Left cardiac atrium (tissue), 4 donors: ENCODE measurements around the gene RPS6KA2. TPM values are rescaled to one million over a fixed set of nuclear protein-coding genes. Genes with fewer than 3 reads are reported as not detected.
"Not testable (repeated sequence)": the region's sequence is repeated elsewhere in the genome, so short reads cannot be mapped to it uniquely, and the experiment has no call there.

Experiments used
- ATAC-seq, 2 donors: fragments of 200-7000 bp; cut with Tn5 transposase; one replicate each; pipeline ENCODE4 v1.9.1; 2020; ENCODE audit warnings: mild to moderate bottlenecking in 2 of 2, moderate library complexity in 2 of 2
- DNase-seq: peaks from one replicate; pipeline ENCODE4 v3.0.0-alpha.2; 2020
- intact Hi-C, 2 donors: fragments of 100-400 bp; cut with DNase I; formaldehyde crosslinking; loops; one replicate each; pipeline versions ENCODE4 v1.14.1 to v1.15.1; 2022 to 2023
- total RNA-seq, 2 donors: library from RNA; stranded (reverse); fragmentation: NEBNext Ultra II Directional; extraction: Animal tissue kit (Norgen Biotek cat#: 25700); gene quantifications; one replicate each; pipeline ENCODE4 v1.2.1, GENCODE V29; 2021
- donor health status: DM: no; HTN: yes; CAD: no.
- donor health status: DM: no; HTN: yes; CAD: no; lungs with severe emphysema.
- donor health status: DM: yes; HTN: yes; CAD: no.
- donor health status: Dilated cardiomyopathy.

The RPS6KA2 gene
- total RNA-seq, 2 donors from 2014 or later, result 59.6 to 95.7 TPM

- no peak for DNase-seq
- intact Hi-C loops, result no loop called here
- ATAC-seq, result no peak
These were observed 11.5 kb upstream of the RPS6KA2 start for GRCh38 chr6:166638573-166638964.

- no peak for DNase-seq
- no peak for ATAC-seq
- intact Hi-C loops, result no loop called here
These were observed 10.9 kb upstream of the RPS6KA2 start for GRCh38 chr6:166637812-166638572.

GRCh38 chr6:166636934-166637333 lies 9.9 kb upstream of the RPS6KA2 start:
- no peak for ATAC-seq
- DNase-seq, result no peak
- intact Hi-C loops, result no loop called here

GRCh38 chr6:166636191-166636933 lies 9.3 kb upstream of the RPS6KA2 start:
- peak; percentile 31 to 61 for ATAC-seq
- peak; percentile 57 for DNase-seq
- intact Hi-C loops, result no loop called here

- DNase-seq, result no peak
- intact Hi-C loops, result no loop called here
- no peak for ATAC-seq
These were observed 8.2 kb upstream of the RPS6KA2 start for GRCh38 chr6:166635013-166635970.

GRCh38 chr6:166634581-166634980 lies 7.5 kb upstream of the RPS6KA2 start:
- intact Hi-C loops, ATAC-seq, DNase-seq: not testable (repeated sequence)

- DNase-seq (no peak), ATAC-seq (peak; percentile 67 to 78)
- intact Hi-C loops, result no loop called here
These were observed 6.9 kb upstream of the RPS6KA2 start for GRCh38 chr6:166633732-166634535.

- ATAC-seq, result no peak
- DNase-seq, result no peak
- intact Hi-C loops, result no loop called here
These were observed 5.7 kb upstream of the RPS6KA2 start for GRCh38 chr6:166632731-166633130.

- intact Hi-C loops, result no loop called here
- ATAC-seq, result no peak
- DNase-seq, result no peak
These were observed 3.4 kb upstream of the RPS6KA2 start for GRCh38 chr6:166630462-166630861.

- DNase-seq (no peak), ATAC-seq (no peak)
- intact Hi-C loops, result no loop called here
These were observed 2.6 kb upstream of the RPS6KA2 start for GRCh38 chr6:166629628-166630027.

- intact Hi-C loops, result no loop called here
- peak; percentile 27 to 57 for ATAC-seq
- DNase-seq, result peak; percentile 87
These were observed 1.1 kb upstream of the RPS6KA2 start for GRCh38 chr6:166627875-166628801.

GRCh38 chr6:166626177-166627032 lies 646 bp downstream of the RPS6KA2 start:
- ATAC-seq (no peak), DNase-seq (no peak)
- intact Hi-C loops, result no loop called here

- DNase-seq (no peak), ATAC-seq (no peak)
- intact Hi-C loops, result no loop called here
These were observed 1.7 kb downstream of the RPS6KA2 start for GRCh38 chr6:166625356-166625755.

- intact Hi-C loops, result no loop called here
- no peak for DNase-seq
- ATAC-seq, result no peak
These were observed 2.8 kb downstream of the RPS6KA2 start for GRCh38 chr6:166624275-166624674.

- DNase-seq, result no peak
- intact Hi-C loops, result no loop called here
- ATAC-seq, result no peak
These were observed 3.7 kb downstream of the RPS6KA2 start for GRCh38 chr6:166623318-166623717.

GRCh38 chr6:166621114-166621540 lies 5.9 kb downstream of the RPS6KA2 start:
- ATAC-seq (no peak), DNase-seq (no peak)
- intact Hi-C loops, result no loop called here
